Subcutaneous adipose tissue (tissue), 4 donors: ENCODE results near the gene ZMAT5. TPM values are rescaled to one million over a fixed set of nuclear protein-coding genes. Genes with fewer than 3 reads are reported as not detected.

ENCODE experiments used
- CTCF ChIP-seq: fragments of 450-650 bp; IDR thresholded peaks from one replicate; pipeline ENCODE4 v1.5.1; 2016; ENCODE audit warnings: low read depth, mild to moderate bottlenecking, control low read depth, antibody characterized with exemption, moderate library complexity
- total RNA-seq, 4 donors: library from RNA; depleted of rRNA; stranded (reverse); fragments of >200 nt; gene quantifications; one replicate each; pipeline ENCODE4 v1.1.0, GENCODE V29; 2016

Gene ZMAT5
- total RNA-seq, 4 donors from 2014 or later = 12.1 to 23.8 (median 17.0) TPM

GRCh38 chr22:29735416-29735815 lies 31.4 kb downstream of the ZMAT5 start:
- TF ChIP-seq CTCF = no peak

GRCh38 chr22:29734838-29735237 lies 32.0 kb downstream of the ZMAT5 start:
- TF ChIP-seq CTCF = no peak

DNA sequence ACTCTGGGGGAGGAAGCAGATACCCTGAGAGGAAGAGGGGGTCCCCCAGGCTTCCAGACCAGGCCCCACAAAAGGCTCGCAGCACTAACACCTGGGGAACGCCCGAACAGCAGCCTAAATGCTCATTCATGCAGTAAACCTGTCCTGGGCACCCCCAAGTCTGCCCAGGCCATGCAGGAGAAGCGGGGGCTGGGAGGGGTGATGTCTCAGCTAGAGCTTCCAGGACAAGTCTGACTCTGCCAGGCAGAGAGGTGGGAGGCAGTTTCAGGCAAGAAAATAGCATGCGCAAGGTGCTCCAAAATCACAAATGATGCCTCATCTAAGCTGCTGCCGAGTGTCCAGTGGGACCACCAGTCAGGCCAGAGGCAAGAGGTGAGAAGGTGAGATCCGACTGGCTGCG lies 32.4 kb downstream of the ZMAT5 start:
- TF ChIP-seq CTCF = no peak

GRCh38 chr22:29733362-29734201 lies 33.2 kb downstream of the ZMAT5 start:
- no peak for TF ChIP-seq CTCF

DNA sequence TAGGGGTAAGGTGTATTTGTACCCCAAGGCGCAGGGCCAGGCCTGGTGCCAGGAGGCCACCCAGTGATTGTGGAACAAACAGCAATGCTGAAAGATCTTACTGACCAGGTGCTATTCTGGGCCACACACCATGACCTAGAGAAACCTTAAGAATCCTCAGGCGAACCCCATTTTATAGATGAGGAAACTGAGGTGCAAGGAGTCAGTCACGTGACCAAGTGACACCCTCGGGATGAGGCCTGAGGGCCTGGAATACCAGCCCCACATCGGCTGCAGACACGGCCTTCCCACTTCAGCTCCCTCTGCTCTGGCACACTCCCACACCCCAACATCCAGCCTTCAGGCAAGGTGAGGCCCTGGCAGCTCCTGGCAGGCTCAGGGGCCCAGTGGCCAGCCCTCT lies 33.9 kb downstream of the ZMAT5 start:
- TF ChIP-seq CTCF = no peak

GRCh38 chr22:29731058-29731850 lies 35.6 kb downstream of the ZMAT5 start:
- TF ChIP-seq CTCF = no peak

DNA sequence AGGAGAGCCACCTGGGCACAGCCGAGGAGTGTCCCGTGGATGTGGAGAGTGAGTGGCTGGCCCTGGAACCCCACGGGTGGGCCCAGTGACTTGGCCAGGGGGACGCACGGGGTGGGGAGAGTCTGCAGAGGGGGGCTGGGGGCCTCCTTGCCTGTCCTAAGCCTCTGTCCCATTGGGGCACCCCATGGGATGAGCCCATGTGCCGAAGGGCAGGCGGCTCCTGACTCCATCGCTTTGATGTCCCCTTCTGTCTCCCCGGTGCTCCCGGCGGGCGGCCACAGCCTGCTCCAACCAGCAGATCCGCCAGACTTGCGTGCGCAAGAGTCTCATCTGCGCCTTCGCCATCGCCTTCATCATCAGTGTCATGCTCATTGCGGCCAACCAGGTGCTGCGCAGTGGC lies 37.6 kb downstream of the ZMAT5 start:
- no peak for TF ChIP-seq CTCF
